Kidney (tissue), 14 donors: ENCODE data around the gene CCDC77. TPM values are rescaled to one million over a fixed set of nuclear protein-coding genes. Genes with fewer than 3 reads are reported as not detected.
"Not testable (repeated sequence)": the region's sequence is repeated elsewhere in the genome, so short reads cannot be mapped to it uniquely, and the experiment has no call there.

Source experiments
- DNase-seq, 5 donors: peaks; one replicate each; pipeline ENCODE4 v3.0.0-alpha.2; 2013 to 2020
- FAIRE-seq: peaks from 2 replicates; lab custom pipeline; 2012; peaks lifted over from hg19 to GRCh38; lab: Jason Lieb, UNC
- H3K27ac ChIP-seq, 2 donors: one replicate each; pipeline ENCODE4 v1.7.0; 2013; ENCODE audit warnings: low read depth in 2 of 2, low read length in 2 of 2, inconsistent platforms in 1 of 2
- H3K27me3 ChIP-seq: one replicate; pipeline ENCODE4 v1.7.1; 2013; ENCODE audit warnings: low read length, inconsistent platforms; ENCODE audit not compliant: control insufficient read depth, insufficient read depth
- H3K36me3 ChIP-seq, 3 donors: one replicate each; pipeline versions ENCODE4 v1.7.0 to v1.7.1; 2013; ENCODE audit warnings: low read length in 3 of 3, control low read depth in 1 of 3, inconsistent platforms in 1 of 3; ENCODE audit not compliant: insufficient read depth in 3 of 3, control insufficient read depth in 2 of 3
- H3K4me1 ChIP-seq, 3 donors: one replicate each; pipeline versions ENCODE4 v1.7.0 to v1.7.1; 2013; ENCODE audit warnings: low read length in 3 of 3, inconsistent platforms in 1 of 3, low read depth in 1 of 3; ENCODE audit not compliant: control insufficient read depth in 2 of 3, insufficient read depth in 2 of 3
- H3K4me3 ChIP-seq, 3 donors: one replicate each; pipeline versions ENCODE4 v1.7.0 to v1.8.1; 2013; ENCODE audit warnings: low read length in 3 of 3, control low read depth in 1 of 3, inconsistent platforms in 1 of 3
- H3K9ac ChIP-seq, 3 donors: one replicate each; pipeline versions ENCODE4 v1.7.0 to v1.7.1; 2013; ENCODE audit warnings: low read length in 3 of 3, control low read depth in 1 of 3, inconsistent platforms in 1 of 3
- H3K9me3 ChIP-seq, 3 donors: one replicate each; pipeline versions ENCODE4 v1.7.0 to v1.7.1; 2013; ENCODE audit warnings: low read length in 3 of 3, control low read depth in 1 of 3, inconsistent platforms in 1 of 3; ENCODE audit not compliant: control insufficient read depth in 2 of 3, insufficient read depth in 1 of 3
- CTCF ChIP-seq: IDR thresholded peaks from 3 replicates; pipeline ENCODE4 v1.5.1; 2012; ENCODE audit warnings: mild to moderate bottlenecking, moderate library complexity, borderline replicate concordance; ENCODE audit not compliant: insufficient read depth; ENCODE audit errors: extremely low read depth
- intact Hi-C: fragments of 100-400 bp; cut with DNase I; formaldehyde crosslinking; loops from one replicate; pipeline ENCODE4 v1.11.1; 2022
- polyA plus RNA-seq: library from polyadenylated mRNA; stranded (reverse); fragments of 350-450 nt; fragmentation: Illumina TruSeq; extraction: RNeasy Lipid Tissue Mini Kit (QIAGEN cat#74804); gene quantifications from one replicate; pipeline ENCODE4 v1.2.3, GENCODE V29; 2014; ENCODE audit warnings: low read depth, low replicate concordance; ENCODE audit not compliant: insufficient read depth
- total RNA-seq: library from RNA; stranded (reverse); fragmentation: NEBNext Ultra II Directional; extraction: Animal tissue kit (Norgen Biotek cat#: 25700); gene quantifications from one replicate; pipeline ENCODE4 v1.2.1, GENCODE V29; 2021
- donor health status: control.
- donor health status: control.
- donor health status: control.
- donor health status: control.
- donor health status: control.
- donor health status: DM: yes; HTN: yes; CAD: no.
- donor health status: Normal renal cell carcinoma (clear cell type).

The CCDC77 gene
- total and polyA plus RNA-seq, 2 donors from 2014 or later = 3.1 to 6.0 TPM

DNA sequence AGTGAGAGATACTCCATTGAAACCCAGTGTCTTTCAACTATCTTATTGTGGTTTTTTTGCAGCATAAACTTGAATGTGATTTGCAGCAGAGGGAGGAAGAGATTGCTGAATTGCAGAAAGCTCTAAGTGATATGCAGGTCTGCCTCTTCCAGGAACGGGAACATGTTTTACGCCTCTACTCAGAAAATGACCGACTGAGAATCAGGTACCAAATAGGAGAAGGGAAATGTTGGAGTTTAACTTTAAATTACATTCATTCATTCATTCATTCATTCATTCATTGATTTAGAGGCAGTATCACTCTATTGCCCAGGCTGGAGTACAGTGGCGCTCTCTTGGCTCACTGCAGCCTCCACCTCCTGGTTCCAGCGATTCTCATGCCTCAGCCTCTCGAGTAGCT, 17.0 kb downstream of the CCDC77 start:
- intact Hi-C loops = no loop called here
- no peak overlapping the region for H3K9ac ChIP-seq
- peaks cover 0 to 4% (median 3%) of the 10 kb centered on the region in 3 donors for H3K36me3 ChIP-seq
- DNase-seq (no peak), FAIRE-seq (no peak)
- no peaks in the 10 kb centered on the region for H3K27me3 ChIP-seq
- H3K9me3 ChIP-seq = no peaks in the 10 kb centered on the region
- no peak for TF ChIP-seq CTCF
- H3K4me1 ChIP-seq = no peaks in the 10 kb centered on the region
- H3K27ac ChIP-seq = no peak overlapping the region
- H3K4me3 ChIP-seq = no peak overlapping the region

- no peaks in the 10 kb centered on the region for H3K4me1 ChIP-seq
Measured at GRCh38 chr12:422526-422925, 21.1 kb downstream of the CCDC77 start.

DNA sequence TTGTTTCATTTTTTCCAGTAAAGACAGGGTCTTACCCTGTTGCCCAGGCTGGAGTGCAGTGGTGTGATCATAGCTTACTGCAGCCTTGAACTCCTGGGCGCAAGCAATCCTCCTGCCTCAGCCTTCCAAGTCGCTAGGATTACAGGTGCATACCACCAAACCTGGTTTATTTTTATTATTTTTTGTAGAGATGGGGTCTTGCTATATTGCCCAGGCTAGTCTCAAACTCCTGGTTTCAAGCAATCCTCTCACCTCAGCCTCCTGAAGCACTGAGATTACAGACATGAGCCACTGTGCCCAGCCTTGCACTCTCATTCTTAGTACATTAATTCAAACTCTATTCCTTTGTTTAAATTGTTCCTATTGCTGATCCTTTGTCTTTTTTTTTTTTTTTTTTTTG, 34.3 kb downstream of the CCDC77 start:
- DNase-seq, intact Hi-C loops, H3K4me3 ChIP-seq, FAIRE-seq, H3K27ac ChIP-seq, H3K36me3 ChIP-seq, H3K27me3 ChIP-seq, H3K4me1 ChIP-seq, H3K9me3 ChIP-seq, H3K9ac ChIP-seq: not testable (repeated sequence)

More at GRCh38 chr12:422526-422925, 21.1 kb downstream of the CCDC77 start:
- DNase-seq (no peak), FAIRE-seq (no peak)
- Histone ChIP-seq H3K27me3 (no peaks in the 10 kb centered on the region), H3K36me3 (no peaks in the 10 kb centered on the region), H3K9me3 (no peaks in the 10 kb centered on the region), H3K9ac (no peak overlapping the region), H3K27ac (no peak overlapping the region), H3K4me3 (no peak overlapping the region)
- TF ChIP-seq CTCF = no peak
- intact Hi-C loops = no loop called here

DNA sequence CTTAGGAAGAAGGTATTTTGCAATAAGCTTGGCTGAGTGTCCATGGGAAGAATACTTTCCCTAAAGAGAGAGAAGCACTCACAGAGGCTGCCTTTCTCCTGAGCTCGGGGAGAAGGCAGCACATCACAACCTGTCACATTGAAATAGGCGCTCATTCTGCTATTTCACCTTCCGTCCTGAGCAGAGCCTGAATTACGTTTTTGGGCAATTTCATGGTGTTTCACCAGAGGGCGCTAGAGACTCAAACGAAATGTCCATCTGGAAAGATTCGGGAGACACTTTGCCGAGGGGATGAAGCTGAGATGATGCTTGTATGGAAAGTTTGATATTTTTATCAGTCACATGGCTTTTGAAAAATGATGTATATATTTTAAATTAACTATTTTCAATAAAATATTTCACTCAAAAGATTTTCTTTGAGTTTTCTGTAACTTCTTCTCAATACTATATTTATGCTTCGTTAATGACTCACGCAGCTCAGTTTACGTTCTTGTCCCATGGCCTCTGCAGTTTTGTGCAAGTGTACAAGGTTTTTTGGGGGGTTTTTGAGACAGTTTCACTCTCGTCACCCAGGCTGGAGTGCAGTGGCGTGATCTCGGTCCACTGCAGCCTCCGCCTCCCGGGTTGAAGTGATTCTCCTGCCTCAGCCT, 40.9 kb downstream of the CCDC77 start:
- H3K9ac ChIP-seq = no peak overlapping the region
- no peak overlapping the region for H3K4me3 ChIP-seq
- FAIRE-seq (no peak), DNase-seq (peak in 4 of 5 donors; percentile 63 to 74 (median 65))
- H3K36me3 ChIP-seq = peaks cover 0 to 2% (median 0%) of the 10 kb centered on the region in 3 donors
- H3K27me3 ChIP-seq = no peaks in the 10 kb centered on the region
- intact Hi-C loops = no loop called here
- TF ChIP-seq CTCF = peak; percentile 73
- H3K9me3 ChIP-seq = no peaks in the 10 kb centered on the region
- no peak overlapping the region for H3K27ac ChIP-seq
- H3K4me1 ChIP-seq = no peaks in the 10 kb centered on the region
